AG10803 (cell line): Measurements from ENCODE around the gene BMP6.

ENCODE experiments used
- DNase-seq: peaks from one replicate; pipeline ENCODE4 v3.0.0; 2010; ENCODE audit warnings: low read depth
- H3K4me3 ChIP-seq: 2 replicates; pipeline ENCODE4 v1.5.1; 2011; ENCODE audit warnings: mild to moderate bottlenecking, low read length, control low read depth
- CTCF ChIP-seq: conservative IDR thresholded peaks from 2 replicates; pipeline ENCODE4 v1.5.1; 2011; ENCODE audit warnings: mild to moderate bottlenecking, low read length, control low read depth, inconsistent platforms

The BMP6 gene

GRCh38 chr6:7921046-7921445, 195.1 kb downstream of the BMP6 start:
- no peak overlapping the region for H3K4me3 ChIP-seq
- TF ChIP-seq CTCF, result no peak
- no peak for DNase-seq

- no peak overlapping the region for H3K4me3 ChIP-seq
- DNase-seq, result no peak
- no peak for TF ChIP-seq CTCF
These were observed 195.8 kb downstream of the BMP6 start for GRCh38 chr6:7921632-7922092.

GRCh38 chr6:7922596-7922995, 196.7 kb downstream of the BMP6 start:
- no peak overlapping the region for H3K4me3 ChIP-seq
- peak; percentile 64 for DNase-seq
- TF ChIP-seq CTCF, result no peak

- no peak for DNase-seq
- H3K4me3 ChIP-seq, result no peak overlapping the region
- TF ChIP-seq CTCF, result no peak
These were observed 199.0 kb downstream of the BMP6 start for GRCh38 chr6:7924867-7925266.
